GM12875 (cell line): ENCODE data around the gene ANKS1B.

Source experiments
- H3K4me3 ChIP-seq: one replicate; pipeline ENCODE4 v1.5.1; 2011; ENCODE audit warnings: low read depth, low read length, control low read depth
- CTCF ChIP-seq: IDR thresholded peaks from 2 replicates; pipeline ENCODE4 v1.5.1; 2011; ENCODE audit warnings: low read depth, mild to moderate bottlenecking, control low read depth, inconsistent platforms, low read length, moderate library complexity, borderline replicate concordance; ENCODE audit not compliant: insufficient read depth

The ANKS1B gene

GRCh38 chr12:98868538-98868937 is 1116.2 kb downstream of the ANKS1B start:
- H3K4me3 ChIP-seq: no peak overlapping the region
- TF ChIP-seq CTCF: no peak

GRCh38 chr12:98868076-98868475 is 1116.7 kb downstream of the ANKS1B start:
- H3K4me3 ChIP-seq: no peak overlapping the region
- no peak for TF ChIP-seq CTCF

GRCh38 chr12:98864363-98864762 is 1120.4 kb downstream of the ANKS1B start:
- no peak for TF ChIP-seq CTCF
- no peak overlapping the region for H3K4me3 ChIP-seq

GRCh38 chr12:98863167-98863566 is 1121.6 kb downstream of the ANKS1B start:
- no peak overlapping the region for H3K4me3 ChIP-seq
- no peak for TF ChIP-seq CTCF

- no peak for TF ChIP-seq CTCF
- H3K4me3 ChIP-seq: no peak overlapping the region
Measured at GRCh38 chr12:98861251-98861650, 1123.5 kb downstream of the ANKS1B start.

GRCh38 chr12:98856897-98857540 is 1127.7 kb downstream of the ANKS1B start:
- H3K4me3 ChIP-seq: no peak overlapping the region
- TF ChIP-seq CTCF: no peak

GRCh38 chr12:98852181-98852580 is 1132.6 kb downstream of the ANKS1B start:
- H3K4me3 ChIP-seq: no peak overlapping the region
- TF ChIP-seq CTCF: no peak
